Mesangial cell (primary cell): ENCODE data around the gene ZNF76. TPM values are rescaled to one million over a fixed set of nuclear protein-coding genes. Genes with fewer than 3 reads are reported as not detected.

ENCODE experiments used
- total RNA-seq: library from RNA; depleted of rRNA; stranded (reverse); fragments of >200 nt; gene quantifications from 2 replicates; pipeline ENCODE4 v1.2.3, GENCODE V29; 2015

ZNF76 gene
- total RNA-seq = 18.7 and 26.9 TPM in 2 replicates

GRCh38 chr6:35259194-35259947 lies at the start of gene ZNF76:
Gene ZNF76, plus strand, starts transcription at chr6:35259735. Its CDS starts 21,417 bp downstream, at chr6:35281152.

DNA sequence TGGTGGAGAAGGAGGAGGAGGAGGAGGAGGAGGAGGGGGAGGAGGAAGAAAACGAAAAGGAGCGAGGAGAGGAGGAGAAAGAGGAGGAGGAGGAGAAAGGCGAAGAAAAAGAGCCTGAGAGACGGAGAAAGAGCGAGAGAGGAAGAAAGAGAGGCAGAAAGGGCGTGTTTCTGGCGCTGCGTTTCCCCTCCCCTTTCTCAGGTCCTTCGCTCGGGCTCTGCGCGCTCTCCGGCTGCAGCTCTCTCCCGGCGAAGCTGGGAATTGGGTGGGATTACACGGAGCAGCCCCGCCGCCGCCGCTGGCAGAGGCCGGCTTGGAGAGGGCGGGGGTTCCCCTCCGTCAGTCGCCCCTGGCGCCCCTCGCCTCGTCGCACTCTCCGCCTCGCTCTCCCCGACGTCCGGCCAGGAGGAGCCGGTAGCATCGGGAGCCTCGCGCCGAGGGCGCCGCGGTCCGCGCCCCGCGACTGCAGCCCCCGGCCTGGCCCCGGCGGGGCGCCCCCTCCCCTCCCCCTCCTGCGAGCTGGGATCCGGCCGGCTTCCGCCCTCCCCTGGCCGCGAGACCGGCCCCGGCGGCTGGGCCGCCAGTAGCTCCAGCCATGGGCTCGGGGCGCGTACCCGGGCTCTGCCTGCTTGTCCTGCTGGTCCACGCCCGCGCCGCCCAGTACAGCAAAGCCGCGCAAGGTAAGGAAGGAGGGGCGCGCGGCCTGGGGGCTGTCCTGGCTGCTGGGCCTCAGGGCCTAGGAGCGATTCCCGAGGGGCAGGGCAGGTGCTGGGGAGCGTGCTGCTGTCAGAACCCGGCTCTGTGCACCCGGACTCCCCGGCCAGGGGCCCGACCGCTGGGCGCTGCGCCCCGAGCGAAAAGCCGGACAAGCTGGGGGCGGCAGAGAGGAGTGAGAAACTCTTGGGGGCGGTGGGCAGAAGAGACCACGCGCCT lies 45.4 kb upstream of the ZNF76 start, which contains the start of gene SCUBE3:
Gene SCUBE3, plus strand, starts transcription at position 133 of the 933 bp plus-strand sequence. Its CDS starts 463 bp downstream, at position 596.

GRCh38 chr6:35297601-35298481 lies 38.3 kb downstream of the ZNF76 start, which contains the start of gene DEF6:
Gene DEF6, plus strand, starts transcription at chr6:35297818. Its CDS starts 39 bp downstream, at chr6:35297857.

GRCh38 chr6:35342258-35343091 lies 82.9 kb downstream of the ZNF76 start, which contains the start of gene PPARD:
Gene PPARD, plus strand, starts transcription at chr6:35342558. Its CDS starts 68,530 bp downstream, at chr6:35411088.

Other genes starting within 250 kb of the ZNF76 start
- 0.16 and 0.63 TPM in 2 replicates for gene TCP11, start 118.4 kb upstream of the ZNF76 start, total RNA-seq
- 2.3 and 3.4 TPM in 2 replicates for gene SCUBE3, start 45.8 kb upstream of the ZNF76 start, total RNA-seq
- gene DEF6, start 38.1 kb downstream of the ZNF76 start, total RNA-seq = 2.6 and 3.2 TPM in 2 replicates
- gene PPARD, start 82.8 kb downstream of the ZNF76 start, total RNA-seq = 18.1 and 20.9 TPM in 2 replicates
- 4.8 and 10.8 TPM in 2 replicates for gene FANCE, start 192.6 kb downstream of the ZNF76 start, total RNA-seq
- gene RPL10A, start 208.7 kb downstream of the ZNF76 start, total RNA-seq = 1,601 and 1,898 TPM in 2 replicates
- gene TEAD3, start 237.3 kb downstream of the ZNF76 start, total RNA-seq = 22.2 and 32.2 TPM in 2 replicates